ENCODE data around the gene SMO. TPM values are rescaled to one million over a fixed set of nuclear protein-coding genes. Genes with fewer than 3 reads are reported as not detected.

The SMO gene
- total RNA-seq, 1 donor from 2014 or later: 4.6 TPM

DNA sequence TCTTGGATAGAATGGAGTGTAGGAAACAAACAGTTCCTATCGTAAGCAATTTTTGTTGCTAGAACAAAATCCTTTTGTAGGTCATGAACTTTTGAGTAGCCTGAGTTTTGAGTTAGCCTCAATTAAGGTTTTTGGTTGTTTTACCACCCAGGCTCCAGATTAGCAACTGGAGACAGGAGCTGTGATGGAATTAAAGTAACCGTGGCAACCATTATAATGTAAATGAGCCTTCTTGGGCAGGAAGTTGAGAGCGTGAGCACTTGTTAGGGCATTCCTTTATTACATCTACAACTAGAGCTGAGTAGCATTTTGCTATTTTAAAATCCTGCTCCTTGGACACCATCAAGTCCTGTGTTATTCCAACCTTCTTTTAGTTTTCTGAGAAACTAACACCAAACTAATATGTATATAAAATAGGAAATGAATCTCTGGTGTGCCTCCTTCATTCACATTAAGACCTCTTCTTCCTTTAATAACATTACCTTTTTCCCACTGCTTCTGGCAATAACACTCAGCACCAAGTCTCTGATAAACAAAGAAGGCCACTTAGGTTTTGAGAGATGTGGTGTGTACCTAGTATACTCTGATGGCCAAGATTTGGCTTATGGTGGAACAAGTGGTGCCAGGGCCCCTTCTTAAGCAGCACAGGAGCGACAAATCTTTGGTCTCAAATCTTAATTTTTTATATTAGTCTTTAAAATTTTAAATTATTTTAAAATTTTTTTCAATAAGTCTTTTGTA is 70.4 kb downstream of the SMO start:
- ATAC-seq: no peak
- no peak for DNase-seq (ENCODE audit: missing footprints)
- intact Hi-C loops (cut with DNase I): no loop called here

DNA sequence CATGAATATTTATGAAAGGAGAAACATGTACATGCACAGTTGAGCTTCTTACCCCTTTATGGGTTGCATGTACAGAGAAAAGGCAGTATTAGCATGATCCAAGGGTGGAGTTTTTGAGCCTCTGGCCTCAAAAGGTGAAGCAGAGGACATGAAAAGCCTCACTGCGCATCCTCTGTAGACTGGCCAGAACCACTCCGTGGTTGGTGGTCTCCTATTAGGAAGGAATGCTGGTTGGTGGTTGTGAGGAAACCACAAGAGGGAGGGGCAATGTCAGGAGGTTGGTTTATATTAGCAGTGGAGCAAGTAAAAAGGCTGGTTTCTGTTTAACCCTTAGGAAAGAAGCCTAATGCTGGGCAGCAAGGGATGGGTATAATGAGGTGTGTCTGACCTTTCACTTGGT is 73.9 kb downstream of the SMO start:
- DNase-seq (ENCODE audit: missing footprints) (no peak), ATAC-seq (no peak)
- intact Hi-C loops (cut with DNase I): no loop called here

Other genes starting within 250 kb of the SMO start
- 36.0 TPM for gene TNPO3, start 133.5 kb upstream of the SMO start, total RNA-seq
- gene TSPAN33, start 43.9 kb upstream of the SMO start, total RNA-seq: 14.9 TPM
- 4.0 TPM for gene AHCYL2, start 36.4 kb downstream of the SMO start, total RNA-seq
- gene STRIP2, start 245.8 kb downstream of the SMO start, total RNA-seq: 22.0 TPM

Data from Right ventricle myocardium inferior (tissue), 1 donor.